CD4-positive, alpha-beta T cell treated with Interleukin-4 for 4 hours (primary cell): ENCODE results near the gene PADI1.
A peak's percentile ranks its signal among the peaks of the same experiment; 100 is the strongest.

Source experiments
- DNase-seq: peaks from one replicate; pipeline ENCODE4 v3.0.0-alpha.2; 2020

The PADI1 gene

GRCh38 chr1:17198476-17199258 lies 6.3 kb upstream of the PADI1 start:
- DNase-seq, result no peak

- DNase-seq, result no peak
These were observed 5.5 kb upstream of the PADI1 start for GRCh38 chr1:17199267-17200044.

GRCh38 chr1:17200246-17200645 lies 4.7 kb upstream of the PADI1 start:
- DNase-seq, result no peak

GRCh38 chr1:17200756-17201155 lies 4.2 kb upstream of the PADI1 start:
- DNase-seq, result no peak

- peak; percentile 22 for DNase-seq
These were observed 3.5 kb upstream of the PADI1 start for GRCh38 chr1:17201201-17202021.

GRCh38 chr1:17205652-17206051 lies 724 bp downstream of the PADI1 start:
- no peak for DNase-seq

- no peak for DNase-seq
These were observed 1.3 kb downstream of the PADI1 start for GRCh38 chr1:17206196-17206595.

- no peak for DNase-seq
These were observed 2.1 kb downstream of the PADI1 start for GRCh38 chr1:17207046-17207445.

- no peak for DNase-seq
These were observed 2.6 kb downstream of the PADI1 start for GRCh38 chr1:17207540-17207939.

- peak; percentile 47 for DNase-seq
These were observed 3.1 kb downstream of the PADI1 start for GRCh38 chr1:17207966-17208418.

- DNase-seq, result no peak
These were observed 3.6 kb downstream of the PADI1 start for GRCh38 chr1:17208546-17208945.

GRCh38 chr1:17209430-17209829 lies 4.5 kb downstream of the PADI1 start:
- no peak for DNase-seq

- no peak for DNase-seq
These were observed 5.2 kb downstream of the PADI1 start for GRCh38 chr1:17210176-17210575.

GRCh38 chr1:17211377-17211776 lies 6.4 kb downstream of the PADI1 start:
- DNase-seq, result no peak

GRCh38 chr1:17212009-17212408 lies 7.1 kb downstream of the PADI1 start:
- no peak for DNase-seq

- DNase-seq, result peak; percentile 46
These were observed 7.7 kb downstream of the PADI1 start for GRCh38 chr1:17212487-17213121.

GRCh38 chr1:17213148-17213781 lies 8.3 kb downstream of the PADI1 start:
- no peak for DNase-seq

- DNase-seq, result no peak
These were observed 8.8 kb downstream of the PADI1 start for GRCh38 chr1:17213782-17214148.

GRCh38 chr1:17214876-17215544 lies 10.1 kb downstream of the PADI1 start:
- DNase-seq, result no peak

- DNase-seq, result no peak
These were observed 10.6 kb downstream of the PADI1 start for GRCh38 chr1:17215545-17215890.

GRCh38 chr1:17216078-17216477 lies 11.2 kb downstream of the PADI1 start:
- DNase-seq, result no peak

- no peak for DNase-seq
These were observed 12.7 kb downstream of the PADI1 start for GRCh38 chr1:17217607-17218006.
